ENCODE measurements around the gene NKG7. TPM values are rescaled to one million over a fixed set of nuclear protein-coding genes. Genes with fewer than 3 reads are reported as not detected.

The NKG7 gene
- total and polyA plus RNA-seq, 2 of the 13 experiments (the other 11 are each of a cell fraction or from before 2014, with no cell fraction given), result 0.40 TPM; not detected in 1

DNA sequence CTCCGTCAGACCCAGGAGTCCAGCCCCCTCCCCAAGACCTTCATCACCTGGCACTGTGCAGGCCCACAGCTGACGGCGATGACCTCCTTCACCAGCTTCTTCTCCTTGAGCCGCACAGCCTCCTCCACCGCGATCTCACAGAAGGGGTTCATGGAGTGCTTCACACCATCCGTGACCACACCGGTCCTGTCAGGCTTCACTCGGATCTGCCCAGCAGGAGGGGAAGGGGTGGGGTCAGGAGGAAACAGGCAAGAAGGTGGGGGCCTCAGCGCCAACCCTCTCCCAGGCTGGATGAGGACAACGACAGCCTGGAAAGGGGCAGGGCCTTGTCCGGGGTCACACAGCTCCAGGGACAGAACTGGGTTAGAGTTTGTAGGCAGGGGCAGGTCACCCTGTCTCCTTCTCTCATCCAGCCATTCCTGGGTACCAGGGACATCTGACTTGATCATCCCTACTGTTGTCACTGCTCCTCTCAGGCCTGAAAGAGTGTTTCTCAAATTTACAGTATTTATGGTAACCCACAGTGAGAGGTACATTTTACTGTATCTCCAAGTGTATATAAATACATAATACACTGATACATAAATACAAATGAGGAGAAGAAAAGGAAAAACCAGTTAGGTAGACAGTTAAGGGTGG, 18.2 kb downstream of the NKG7 start (continued):
- TF ChIP-seq TCF12 (IDR thresholded peaks at IDR 0.05) (no peak), TCF12 (CRISPR knock-in tag; IDR thresholded peaks at IDR 0.05) (no peak), CSRNP1 (CRISPR knock-in tag; IDR thresholded peaks at IDR 0.05) (no peak), ZNF230 (CRISPR knock-in tag; IDR thresholded peaks at IDR 0.05) (no peak), RNF2 (conservative IDR thresholded peaks at IDR 0.05; ENCODE audit: low read depth) (no peak), CENPT (CRISPR knock-in tag; IDR thresholded peaks at IDR 0.05; ENCODE audit: low read depth) (0 out of 2 replicates have a peak, but pooled peaks have one; percentile 25), MAZ (IDR thresholded peaks at IDR 0.05; ENCODE audit: borderline replicate concordance, low read depth, low read length) (peak; percentile 80; the same call in 1 of the 2 replicates), MAZ (CRISPR knock-in tag; IDR thresholded peaks at IDR 0.05; ENCODE audit: low read depth) (no peak), SRY (CRISPR knock-in tag; IDR thresholded peaks at IDR 0.05) (0 out of 2 replicates have a peak, but pooled peaks have one; percentile 22), RARG (CRISPR knock-in tag; IDR thresholded peaks at IDR 0.05; ENCODE audit: low read depth) (no peak), ZNF253 (CRISPR knock-in tag; IDR thresholded peaks at IDR 0.05; ENCODE audit: borderline replicate concordance) (no peak), NKX3-1 (CRISPR knock-in tag; IDR thresholded peaks at IDR 0.05) (no peak), ZNF784 (CRISPR knock-in tag; IDR thresholded peaks at IDR 0.05; ENCODE audit: borderline replicate concordance) (no peak), EED (CRISPR knock-in tag; IDR thresholded peaks at IDR 0.05) (no peak), SNRNP70 (IDR thresholded peaks at IDR 0.05; ENCODE audit: low read depth, low read length) (no peak), GATA4 (IDR thresholded peaks at IDR 0.05; ENCODE audit: borderline replicate concordance, low read depth) (no peak), KDM6A (CRISPR knock-in tag; IDR thresholded peaks at IDR 0.05; ENCODE audit: low read depth) (no peak)
- TF ChIP-seq, protein P1, sequence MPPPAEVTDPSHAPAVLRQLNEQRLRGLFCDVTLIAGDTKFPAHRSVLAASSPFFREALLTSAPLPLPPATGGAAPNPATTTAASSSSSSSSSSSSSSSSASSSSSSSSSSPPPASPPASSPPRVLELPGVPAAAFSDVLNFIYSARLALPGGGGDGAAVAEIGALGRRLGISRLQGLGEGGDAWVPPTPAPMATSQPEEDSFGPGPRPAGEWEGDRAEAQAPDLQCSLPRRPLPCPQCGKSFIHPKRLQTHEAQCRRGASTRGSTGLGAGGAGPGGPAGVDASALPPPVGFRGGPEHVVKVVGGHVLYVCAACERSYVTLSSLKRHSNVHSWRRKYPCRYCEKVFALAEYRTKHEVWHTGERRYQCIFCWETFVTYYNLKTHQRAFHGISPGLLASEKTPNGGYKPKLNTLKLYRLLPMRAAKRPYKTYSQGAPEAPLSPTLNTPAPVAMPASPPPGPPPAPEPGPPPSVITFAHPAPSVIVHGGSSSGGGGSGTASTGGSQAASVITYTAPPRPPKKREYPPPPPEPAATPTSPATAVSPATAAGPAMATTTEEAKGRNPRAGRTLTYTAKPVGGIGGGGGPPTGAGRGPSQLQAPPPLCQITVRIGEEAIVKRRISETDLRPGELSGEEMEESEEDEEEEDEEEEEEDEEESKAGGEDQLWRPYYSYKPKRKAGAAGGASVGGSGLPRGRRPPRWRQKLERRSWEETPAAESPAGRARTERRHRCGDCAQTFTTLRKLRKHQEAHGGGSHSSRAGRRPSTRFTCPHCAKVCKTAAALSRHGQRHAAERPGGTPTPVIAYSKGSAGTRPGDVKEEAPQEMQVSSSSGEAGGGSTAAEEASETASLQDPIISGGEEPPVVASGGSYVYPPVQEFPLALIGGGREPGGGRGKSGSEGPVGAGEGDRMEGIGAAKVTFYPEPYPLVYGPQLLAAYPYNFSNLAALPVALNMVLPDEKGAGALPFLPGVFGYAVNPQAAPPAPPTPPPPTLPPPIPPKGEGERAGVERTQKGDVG (CRISPR knock-in tag; IDR thresholded peaks at IDR 0.05; ENCODE audit: borderline replicate concordance), result no peak
- TF ChIP-seq, protein P2, sequence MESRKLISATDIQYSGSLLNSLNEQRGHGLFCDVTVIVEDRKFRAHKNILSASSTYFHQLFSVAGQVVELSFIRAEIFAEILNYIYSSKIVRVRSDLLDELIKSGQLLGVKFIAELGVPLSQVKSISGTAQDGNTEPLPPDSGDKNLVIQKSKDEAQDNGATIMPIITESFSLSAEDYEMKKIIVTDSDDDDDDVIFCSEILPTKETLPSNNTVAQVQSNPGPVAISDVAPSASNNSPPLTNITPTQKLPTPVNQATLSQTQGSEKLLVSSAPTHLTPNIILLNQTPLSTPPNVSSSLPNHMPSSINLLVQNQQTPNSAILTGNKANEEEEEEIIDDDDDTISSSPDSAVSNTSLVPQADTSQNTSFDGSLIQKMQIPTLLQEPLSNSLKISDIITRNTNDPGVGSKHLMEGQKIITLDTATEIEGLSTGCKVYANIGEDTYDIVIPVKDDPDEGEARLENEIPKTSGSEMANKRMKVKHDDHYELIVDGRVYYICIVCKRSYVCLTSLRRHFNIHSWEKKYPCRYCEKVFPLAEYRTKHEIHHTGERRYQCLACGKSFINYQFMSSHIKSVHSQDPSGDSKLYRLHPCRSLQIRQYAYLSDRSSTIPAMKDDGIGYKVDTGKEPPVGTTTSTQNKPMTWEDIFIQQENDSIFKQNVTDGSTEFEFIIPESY (CRISPR knock-in tag; IDR thresholded peaks at IDR 0.05), result no peak
- TF ChIP-seq, protein P3, sequence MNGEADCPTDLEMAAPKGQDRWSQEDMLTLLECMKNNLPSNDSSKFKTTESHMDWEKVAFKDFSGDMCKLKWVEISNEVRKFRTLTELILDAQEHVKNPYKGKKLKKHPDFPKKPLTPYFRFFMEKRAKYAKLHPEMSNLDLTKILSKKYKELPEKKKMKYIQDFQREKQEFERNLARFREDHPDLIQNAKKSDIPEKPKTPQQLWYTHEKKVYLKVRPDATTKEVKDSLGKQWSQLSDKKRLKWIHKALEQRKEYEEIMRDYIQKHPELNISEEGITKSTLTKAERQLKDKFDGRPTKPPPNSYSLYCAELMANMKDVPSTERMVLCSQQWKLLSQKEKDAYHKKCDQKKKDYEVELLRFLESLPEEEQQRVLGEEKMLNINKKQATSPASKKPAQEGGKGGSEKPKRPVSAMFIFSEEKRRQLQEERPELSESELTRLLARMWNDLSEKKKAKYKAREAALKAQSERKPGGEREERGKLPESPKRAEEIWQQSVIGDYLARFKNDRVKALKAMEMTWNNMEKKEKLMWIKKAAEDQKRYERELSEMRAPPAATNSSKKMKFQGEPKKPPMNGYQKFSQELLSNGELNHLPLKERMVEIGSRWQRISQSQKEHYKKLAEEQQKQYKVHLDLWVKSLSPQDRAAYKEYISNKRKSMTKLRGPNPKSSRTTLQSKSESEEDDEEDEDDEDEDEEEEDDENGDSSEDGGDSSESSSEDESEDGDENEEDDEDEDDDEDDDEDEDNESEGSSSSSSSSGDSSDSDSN (CRISPR knock-in tag; IDR thresholded peaks at IDR 0.05), result peak; percentile 51

Data from HepG2 (cell line).